NCI-H2029 treated with DMSO at 0.1 percent for 48 hours (cell line): ENCODE results near the gene ROGDI.
A peak's percentile ranks its signal among the peaks of the same experiment; 100 is the strongest.

ENCODE experiments used
- DNase-seq: peaks from one replicate; lab custom pipeline; 2025; lab: John Stamatoyannopoulos, UW

ROGDI gene

GRCh38 chr16:4801962-4802658, at the start of gene ROGDI:
ROGDI (minus strand) TSS chr16:4802633; CDS start chr16:4802571, 62 bp downstream.
- peak; percentile 59 for DNase-seq

GRCh38 chr16:4850211-4850610, 47.8 kb upstream of the ROGDI start:
- DNase-seq, result no peak

GRCh38 chr16:4847774-4848587, 45.5 kb upstream of the ROGDI start:
- peak; percentile 14 for DNase-seq

GRCh38 chr16:4846901-4847773, 44.7 kb upstream of the ROGDI start, which contains the start of the genes GLYR1 and UBN1:
GLYR1 (minus strand) TSS chr16:4847288; CDS start chr16:4847265, 23 bp downstream.
UBN1 (plus strand) TSS chr16:4847481; CDS start chr16:4852918, 5,437 bp downstream.
- peak; percentile 54 for DNase-seq

- no peak for DNase-seq
Measured at GRCh38 chr16:4846503-4846900, 44.1 kb upstream of the ROGDI start.

GRCh38 chr16:4840984-4841383, 38.6 kb upstream of the ROGDI start:
- no peak for DNase-seq

- no peak for DNase-seq
Measured at GRCh38 chr16:4839942-4840341, 37.5 kb upstream of the ROGDI start.

GRCh38 chr16:4837733-4838501, 35.5 kb upstream of the ROGDI start:
- DNase-seq, result no peak

- no peak for DNase-seq
Measured at GRCh38 chr16:4836727-4837126, 34.3 kb upstream of the ROGDI start.

GRCh38 chr16:4833584-4833983, 31.2 kb upstream of the ROGDI start:
- no peak for DNase-seq

GRCh38 chr16:4832698-4833343, 30.4 kb upstream of the ROGDI start:
- DNase-seq, result no peak

- no peak for DNase-seq
Measured at GRCh38 chr16:4831616-4832015, 29.2 kb upstream of the ROGDI start.

GRCh38 chr16:4830408-4830807, 28.0 kb upstream of the ROGDI start:
- no peak for DNase-seq

- no peak for DNase-seq
Measured at GRCh38 chr16:4828567-4829321, 26.3 kb upstream of the ROGDI start.

GRCh38 chr16:4826980-4827379, 24.5 kb upstream of the ROGDI start:
- DNase-seq, result no peak

- DNase-seq, result no peak
Measured at GRCh38 chr16:4826526-4826925, 24.1 kb upstream of the ROGDI start.

- DNase-seq, result no peak
Measured at GRCh38 chr16:4825196-4825595, 22.8 kb upstream of the ROGDI start.

- no peak for DNase-seq
Measured at GRCh38 chr16:4820652-4821051, 18.2 kb upstream of the ROGDI start.

- no peak for DNase-seq
Measured at GRCh38 chr16:4814542-4815173, 12.2 kb upstream of the ROGDI start.

GRCh38 chr16:4814046-4814445, 11.6 kb upstream of the ROGDI start:
- DNase-seq, result no peak
